ENCODE measurements around the gene SCAPER.
"Not testable (repeated sequence)": the region's sequence is repeated elsewhere in the genome, so short reads cannot be mapped to it uniquely, and the experiment has no call there.

The SCAPER gene

GRCh38 chr15:76772776-76773175 lies 132.4 kb downstream of the SCAPER start:
- DNase-seq (ENCODE audit: low spot score) = no peak

- DNase-seq (ENCODE audit: low spot score) = no peak
These were observed 141.1 kb downstream of the SCAPER start for GRCh38 chr15:76764004-76764403.

GRCh38 chr15:76763554-76763953 lies 141.6 kb downstream of the SCAPER start:
- no peak for DNase-seq (ENCODE audit: low spot score)

GRCh38 chr15:76756381-76756780 lies 148.8 kb downstream of the SCAPER start:
- no peak for DNase-seq (ENCODE audit: low spot score)

GRCh38 chr15:76753771-76754170 lies 151.4 kb downstream of the SCAPER start:
- DNase-seq (ENCODE audit: low spot score) = no peak

- no peak for DNase-seq (ENCODE audit: low spot score)
These were observed 152.0 kb downstream of the SCAPER start for GRCh38 chr15:76753131-76753530.

GRCh38 chr15:76752549-76752948 lies 152.6 kb downstream of the SCAPER start:
- no peak for DNase-seq (ENCODE audit: low spot score)

- DNase-seq (ENCODE audit: low spot score) = no peak
These were observed 167.6 kb downstream of the SCAPER start for GRCh38 chr15:76737573-76737972.

- not testable (repeated sequence) for DNase-seq (ENCODE audit: low spot score)
These were observed 172.8 kb downstream of the SCAPER start for GRCh38 chr15:76732321-76732720.

GRCh38 chr15:76730262-76730661 lies 174.9 kb downstream of the SCAPER start:
- DNase-seq (ENCODE audit: low spot score) = no peak

- no peak for DNase-seq (ENCODE audit: low spot score)
These were observed 186.3 kb downstream of the SCAPER start for GRCh38 chr15:76718863-76719262.

GRCh38 chr15:76714950-76715349 lies 190.2 kb downstream of the SCAPER start:
- DNase-seq (ENCODE audit: low spot score) = no peak

- DNase-seq (ENCODE audit: low spot score) = peak; percentile 64
These were observed 193.8 kb downstream of the SCAPER start for GRCh38 chr15:76711351-76711827.

GRCh38 chr15:76704032-76704431 lies 201.1 kb downstream of the SCAPER start:
- DNase-seq (ENCODE audit: low spot score) = not testable (repeated sequence)

- DNase-seq (ENCODE audit: low spot score) = no peak
These were observed 208.3 kb downstream of the SCAPER start for GRCh38 chr15:76696840-76697239.

GRCh38 chr15:76692546-76692945 lies 212.6 kb downstream of the SCAPER start:
- not testable (repeated sequence) for DNase-seq (ENCODE audit: low spot score)

GRCh38 chr15:76687592-76687991 lies 217.5 kb downstream of the SCAPER start:
- not testable (repeated sequence) for DNase-seq (ENCODE audit: low spot score)

GRCh38 chr15:76684002-76684401 lies 221.1 kb downstream of the SCAPER start:
- no peak for DNase-seq (ENCODE audit: low spot score)

- DNase-seq (ENCODE audit: low spot score) = no peak
These were observed 222.3 kb downstream of the SCAPER start for GRCh38 chr15:76682833-76683232.

GRCh38 chr15:76682259-76682658 lies 222.9 kb downstream of the SCAPER start:
- no peak for DNase-seq (ENCODE audit: low spot score)

- no peak for DNase-seq (ENCODE audit: low spot score)
These were observed 226.4 kb downstream of the SCAPER start for GRCh38 chr15:76678766-76679165.

GRCh38 chr15:76674883-76675282 lies 230.3 kb downstream of the SCAPER start:
- no peak for DNase-seq (ENCODE audit: low spot score)

GRCh38 chr15:76669521-76670207 lies 235.5 kb downstream of the SCAPER start:
- no peak for DNase-seq (ENCODE audit: low spot score)

- DNase-seq (ENCODE audit: low spot score) = no peak
These were observed 236.2 kb downstream of the SCAPER start for GRCh38 chr15:76668900-76669299.
